ENCODE measurements around the gene SZT2.

The SZT2 gene

GRCh38 chr1:43389326-43390313 is at the start of gene SZT2, which contains the start of gene MED8:
SZT2 (plus strand) TSS chr1:43389899; CDS start chr1:43389969, 70 bp downstream.
MED8 (minus strand) TSS chr1:43389800; CDS start chr1:43389764, 36 bp downstream.
- DNase-seq, result peak; percentile 97

- no peak for DNase-seq
Observed at GRCh38 chr1:43340559-43340958, 49.1 kb upstream of the SZT2 start.

- DNase-seq, result no peak
Observed at GRCh38 chr1:43344267-43344850, 45.3 kb upstream of the SZT2 start.

- no peak for DNase-seq
Observed at GRCh38 chr1:43345120-43345519, 44.6 kb upstream of the SZT2 start.

DNA sequence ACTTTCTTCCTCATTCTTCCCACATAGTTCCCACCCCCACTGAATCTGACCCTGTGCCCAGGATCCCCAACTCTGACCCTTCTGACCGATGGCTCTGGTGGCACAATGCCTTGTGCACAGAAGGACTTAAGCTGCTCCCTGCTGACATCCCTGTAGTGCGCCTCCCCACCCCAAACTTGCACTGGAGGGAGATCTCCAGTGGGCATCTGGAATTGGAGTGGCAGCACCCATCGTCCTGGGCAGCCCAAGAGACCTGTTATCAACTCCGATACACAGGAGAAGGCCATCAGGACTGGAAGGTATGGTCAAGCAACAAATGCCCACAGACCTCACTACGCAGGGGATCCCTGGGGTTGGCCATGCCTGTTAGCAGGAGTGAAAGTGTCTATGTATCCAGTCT is 43.1 kb upstream of the SZT2 start:
- DNase-seq, result no peak

- peak; percentile 90 for DNase-seq
Observed at GRCh38 chr1:43348343-43348808, 41.3 kb upstream of the SZT2 start.

- peak; percentile 94 for DNase-seq
Observed at GRCh38 chr1:43348809-43349593, 40.7 kb upstream of the SZT2 start.

DNA sequence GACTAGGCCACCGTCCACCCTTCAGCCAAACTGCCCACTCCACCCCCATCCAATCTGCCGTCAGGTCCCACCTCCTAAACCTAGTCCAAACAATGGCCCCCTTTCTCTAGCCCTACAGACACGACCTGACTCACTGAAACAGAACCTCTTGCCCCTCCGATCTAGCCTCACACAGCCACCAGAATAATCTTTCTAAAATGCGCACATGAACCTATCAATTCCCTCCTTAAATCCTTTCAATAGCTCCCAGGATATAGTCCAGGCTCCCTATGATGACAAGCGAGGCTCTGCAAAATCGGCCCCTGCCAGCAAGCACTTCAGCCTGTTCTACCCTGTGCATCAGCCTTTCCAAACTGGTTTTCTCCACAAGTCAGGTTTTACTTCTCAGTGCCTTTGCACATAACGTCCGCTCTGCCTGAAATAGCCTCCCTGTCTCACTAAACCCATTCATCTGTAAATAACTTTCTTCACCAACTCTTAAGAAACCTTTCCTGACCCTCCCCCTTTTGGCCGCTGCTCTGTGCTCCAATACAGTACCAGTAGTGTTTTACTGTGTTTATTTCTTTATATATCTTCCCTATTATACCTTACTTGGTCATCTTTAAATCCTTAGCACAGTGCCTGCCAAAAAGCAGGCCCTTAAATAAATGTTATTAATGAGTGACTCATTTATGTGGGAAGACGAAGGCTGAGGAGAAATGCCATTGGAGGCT is 39.9 kb upstream of the SZT2 start:
- DNase-seq, result peak; percentile 54

GRCh38 chr1:43350976-43351375 is 38.7 kb upstream of the SZT2 start:
- DNase-seq, result no peak

DNA sequence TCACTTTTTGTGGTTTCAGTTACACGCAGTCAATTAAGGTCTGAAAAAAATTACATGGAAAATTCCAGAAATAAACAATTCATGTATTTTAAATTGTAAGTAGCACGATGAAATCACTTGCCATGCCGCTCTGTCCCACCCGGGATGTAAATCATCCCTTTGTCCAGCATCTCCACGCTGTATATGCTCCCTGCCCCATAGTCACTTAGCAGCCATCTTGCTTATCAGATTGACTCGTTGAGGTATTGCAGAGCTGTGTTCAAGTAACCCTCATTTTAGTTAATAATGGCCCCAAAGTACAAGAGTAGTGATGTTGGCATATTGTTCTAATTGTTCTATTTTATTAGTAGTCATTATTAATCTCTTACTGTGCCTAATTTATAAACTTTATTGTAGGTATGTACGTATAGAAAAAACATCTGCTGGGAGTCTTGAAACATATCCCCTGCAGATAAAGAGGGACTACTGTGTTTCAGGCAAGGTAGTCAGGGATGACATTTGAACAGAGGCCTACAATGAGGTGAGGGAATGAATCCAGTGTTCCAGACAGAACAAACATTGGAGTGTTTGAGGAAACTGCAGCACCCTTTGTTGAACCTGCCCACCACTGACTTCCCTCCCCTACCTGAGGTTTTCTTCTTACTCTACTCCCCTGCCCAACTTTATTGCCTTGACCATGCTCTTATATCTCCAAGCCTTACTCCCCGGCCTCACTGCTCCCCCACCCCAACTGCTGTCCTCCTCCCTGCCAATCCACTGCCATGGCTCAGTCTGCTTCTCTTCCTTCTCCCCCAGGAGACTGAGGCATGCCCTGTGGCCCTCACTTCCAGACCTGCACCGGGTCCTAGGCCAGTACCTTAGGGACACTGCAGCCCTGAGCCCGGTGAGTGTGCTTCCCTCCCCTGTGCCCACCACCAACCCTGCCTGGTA is 38.0 kb upstream of the SZT2 start:
- no peak for DNase-seq

DNA sequence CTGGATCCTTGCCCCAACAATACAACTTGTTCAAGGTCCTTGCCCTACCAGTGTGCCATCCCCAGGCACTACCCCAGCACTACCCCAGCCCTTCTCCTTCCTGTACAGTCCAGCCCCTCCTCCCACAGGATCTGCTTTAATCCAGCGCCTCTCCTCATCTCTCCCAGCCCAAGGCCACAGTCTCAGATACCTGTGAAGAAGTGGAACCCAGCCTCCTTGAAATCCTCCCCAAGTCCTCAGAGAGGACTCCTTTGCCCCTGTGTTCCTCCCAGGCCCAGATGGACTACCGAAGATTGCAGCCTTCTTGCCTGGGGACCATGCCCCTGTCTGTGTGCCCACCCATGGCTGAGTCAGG is 37.4 kb upstream of the SZT2 start:
- DNase-seq, result no peak

GRCh38 chr1:43352881-43353280 is 36.8 kb upstream of the SZT2 start:
- DNase-seq, result no peak

GRCh38 chr1:43354471-43354870 is 35.2 kb upstream of the SZT2 start:
- DNase-seq, result no peak

DNA sequence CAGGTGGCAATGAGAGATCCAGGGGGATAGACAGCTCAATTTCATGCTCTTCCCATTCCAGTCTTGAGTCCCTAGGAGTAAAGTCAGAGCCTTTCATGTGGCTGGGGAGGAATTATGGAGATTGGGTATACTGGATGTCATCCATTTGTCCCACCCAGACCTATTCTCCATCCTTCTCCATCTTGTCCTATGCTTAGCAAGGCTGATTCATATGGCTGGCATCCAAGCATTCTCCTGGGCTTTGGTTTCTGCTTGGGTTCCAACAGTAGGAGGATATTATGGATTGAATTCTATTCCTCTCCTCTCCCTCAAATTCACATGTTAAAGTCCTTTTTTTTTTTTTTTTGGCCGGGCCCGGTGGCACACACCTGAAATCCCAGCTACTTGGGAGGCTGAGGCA is 34.8 kb upstream of the SZT2 start:
- no peak for DNase-seq

- no peak for DNase-seq
Observed at GRCh38 chr1:43357251-43357650, 32.4 kb upstream of the SZT2 start.

DNA sequence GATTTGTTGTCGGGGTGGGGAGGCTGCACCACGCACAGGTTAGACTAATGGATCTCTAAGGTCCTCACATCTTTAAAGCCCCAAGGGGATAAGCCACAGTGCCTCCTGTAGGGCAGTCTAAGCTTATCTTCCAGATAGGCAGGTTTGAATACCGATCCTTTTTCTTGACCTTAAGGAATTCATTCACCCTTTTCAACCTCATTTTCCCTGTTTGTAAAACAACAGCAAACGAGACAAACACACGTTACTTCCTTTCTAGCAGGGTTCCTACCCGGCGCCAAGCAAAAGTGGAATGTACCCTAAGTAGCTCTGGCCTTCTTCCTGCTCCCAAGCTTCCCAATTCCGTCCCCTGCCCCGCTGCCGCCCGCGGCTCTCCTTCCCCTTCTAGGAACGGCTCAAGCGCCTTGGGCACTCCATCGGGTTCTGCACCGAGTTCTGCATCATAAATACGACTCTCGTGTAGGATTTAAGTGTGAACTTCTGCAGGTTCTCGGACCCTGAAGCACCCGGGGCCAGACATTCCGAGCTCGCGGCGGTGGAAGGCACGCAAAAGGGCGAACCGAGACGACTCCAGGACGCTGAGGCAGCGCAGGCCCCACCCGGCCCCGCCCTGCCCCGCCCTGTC is 31.5 kb upstream of the SZT2 start:
- DNase-seq, result no peak

GRCh38 chr1:43358746-43359693 is 30.7 kb upstream of the SZT2 start, which contains the start of gene CDC20:
CDC20 (plus strand) TSS chr1:43358981; CDS start chr1:43359216, 235 bp downstream.
- peak; percentile 99 for DNase-seq

GRCh38 chr1:43359696-43360095 is 30.0 kb upstream of the SZT2 start:
- DNase-seq, result no peak

DNA sequence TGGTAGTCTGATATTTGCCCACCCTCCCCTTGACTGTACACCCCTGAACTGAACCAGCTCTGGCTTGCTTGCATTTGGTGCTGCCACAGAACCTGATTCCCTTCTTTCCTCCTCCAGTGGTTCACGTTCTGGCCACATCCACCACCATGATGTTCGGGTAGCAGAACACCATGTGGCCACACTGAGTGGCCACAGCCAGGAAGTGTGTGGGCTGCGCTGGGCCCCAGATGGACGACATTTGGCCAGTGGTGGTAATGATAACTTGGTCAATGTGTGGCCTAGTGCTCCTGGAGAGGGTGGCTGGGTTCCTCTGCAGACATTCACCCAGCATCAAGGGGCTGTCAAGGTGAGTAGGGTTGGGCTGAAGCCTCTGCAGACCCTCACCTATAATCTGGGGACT is 29.1 kb upstream of the SZT2 start:
- DNase-seq, result no peak

Data from NCI-H1092 treated with DMSO at 0.1 percent for 48 hours (cell line).